ENCODE measurements around the gene FAM53B. TPM values are rescaled to one million over a fixed set of nuclear protein-coding genes. Genes with fewer than 3 reads are reported as not detected.

Gene FAM53B
- polyA plus RNA-seq, 1 experiment, result 3.9 TPM

GRCh38 chr10:124604214-124605000, 139.8 kb downstream of the FAM53B start:
- no peak for TF ChIP-seq CTCF (IDR thresholded peaks at IDR 0.05; ENCODE audit: insufficient read depth, low read depth, low read length)
- no peaks in the 10 kb centered on the region for H3K36me3 ChIP-seq (ENCODE audit: control insufficient read depth, insufficient read depth, low read length)
- H3K4me3 ChIP-seq (ENCODE audit: low read depth, low read length), result no peak overlapping the region
- ChIA-PET CTCF (interaction anchor here (1.4 kb wide), 1 partner anchor 9 kb away, joined by 3 read pairs; no protein-coding TSS in a partner anchor), POLR2A (no interaction called here)
- H3K27me3 ChIP-seq (ENCODE audit: control insufficient read depth, insufficient read depth, low read length), result no peaks in the 10 kb centered on the region
- DNase-seq (ENCODE audit: low read depth), result no peak

GRCh38 chr10:124603376-124604213, 140.6 kb downstream of the FAM53B start:
- no peaks in the 10 kb centered on the region for H3K36me3 ChIP-seq (ENCODE audit: control insufficient read depth, insufficient read depth, low read length)
- no peaks in the 10 kb centered on the region for H3K27me3 ChIP-seq (ENCODE audit: control insufficient read depth, insufficient read depth, low read length)
- ChIA-PET CTCF (interaction anchor here (0.6 to 1.4 kb wide), 2 partner anchors 8 to 68 kb away, joined by 3 to 4 read pairs; no protein-coding TSS in a partner anchor), POLR2A (no interaction called here)
- no peak overlapping the region for H3K4me3 ChIP-seq (ENCODE audit: low read depth, low read length)
- no peak for TF ChIP-seq CTCF (IDR thresholded peaks at IDR 0.05; ENCODE audit: insufficient read depth, low read depth, low read length)
- no peak for DNase-seq (ENCODE audit: low read depth)

- CTCF ChIA-PET, result interaction anchor here (0.6 kb wide), 1 partner anchor 68 kb away, joined by 4 read pairs; no protein-coding TSS in a partner anchor
- POLR2A ChIA-PET, result interaction anchor here (0.5 kb wide), 1 partner anchor 95 kb away, joined by 3 read pairs; no protein-coding TSS in a partner anchor
- no peak overlapping the region for H3K4me3 ChIP-seq (ENCODE audit: low read depth, low read length)
- no peaks in the 10 kb centered on the region for H3K27me3 ChIP-seq (ENCODE audit: control insufficient read depth, insufficient read depth, low read length)
- no peak for DNase-seq (ENCODE audit: low read depth)
- TF ChIP-seq CTCF (IDR thresholded peaks at IDR 0.05; ENCODE audit: insufficient read depth, low read depth, low read length), result no peak
- H3K36me3 ChIP-seq (ENCODE audit: control insufficient read depth, insufficient read depth, low read length), result no peaks in the 10 kb centered on the region
Observed at GRCh38 chr10:124602646-124603365, 141.4 kb downstream of the FAM53B start.

GRCh38 chr10:124602121-124602561, 142.0 kb downstream of the FAM53B start:
- DNase-seq (ENCODE audit: low read depth), result no peak
- no peak overlapping the region for H3K4me3 ChIP-seq (ENCODE audit: low read depth, low read length)
- ChIA-PET CTCF (no interaction called here), POLR2A (interaction anchor here (0.5 kb wide), 1 partner anchor 94 kb away, joined by 3 read pairs; no protein-coding TSS in a partner anchor)
- no peak for TF ChIP-seq CTCF (IDR thresholded peaks at IDR 0.05; ENCODE audit: insufficient read depth, low read depth, low read length)
- H3K27me3 ChIP-seq (ENCODE audit: control insufficient read depth, insufficient read depth, low read length), result no peaks in the 10 kb centered on the region
- H3K36me3 ChIP-seq (ENCODE audit: control insufficient read depth, insufficient read depth, low read length), result no peaks in the 10 kb centered on the region

All from BJ (cell line).